IMR-90 (cell line): Measurements from ENCODE around the gene SYTL3. TPM values are rescaled to one million over a fixed set of nuclear protein-coding genes. Genes with fewer than 3 reads are reported as not detected.

Experiments used
- ATAC-seq: fragments of 200-7000 bp; cut with Tn5 transposase; 2 replicates; pipeline ENCODE4 v1.9.1; 2020; ENCODE audit warnings: low read depth, mild to moderate bottlenecking, moderate library complexity
- BruUV-seq: library from RNA; stranded (reverse); fragments of 400-500 nt; replicated peaks from 2 replicates; lab custom pipeline; 2021; lab: Mats Ljungman, UMichigan
- CTCF ChIA-PET: fragments of 300-600 bp; formaldehyde crosslinking; extraction: SDS; loops from one replicate; lab custom pipeline; 2021; ENCODE audit warnings: antibody characterized with exemption; lab: Yijun Ruan, JAX
- POLR2A ChIA-PET: fragments of 300-600 bp; sonication (Branson Sonifier 250); formaldehyde crosslinking; loops from one replicate; lab custom pipeline; 2022; ENCODE audit warnings: antibody characterized with exemption; ENCODE audit not compliant: unreplicated experiment; lab: Charles Lee
- DNase-seq: peaks from one replicate; pipeline ENCODE4 v3.0.0; 2013
- H2AFZ ChIP-seq: replicated peaks from 2 replicates; pipeline ENCODE3; 2013; ENCODE audit warnings: low read length, mild to moderate bottlenecking; ENCODE audit not compliant: poor library complexity
- H2AK5ac ChIP-seq: 2 replicates; pipeline ENCODE4 v1.6.1; 2013; ENCODE audit warnings: low read depth, low read length, inconsistent platforms
- H2AK9ac ChIP-seq: replicated peaks from 2 replicates; pipeline ENCODE3; 2013; ENCODE audit warnings: mild to moderate bottlenecking, low read depth, low read length, moderate library complexity; ENCODE audit not compliant: poor library complexity
- H2BK120ac ChIP-seq: 2 replicates; pipeline ENCODE4 v1.6.1; 2013; ENCODE audit warnings: low read depth, low read length, inconsistent platforms
- H2BK15ac ChIP-seq: 3 replicates; pipeline ENCODE4 v1.6.1; 2013; ENCODE audit warnings: low read depth, low read length, inconsistent platforms
- H2BK20ac ChIP-seq: 2 replicates; pipeline ENCODE4 v1.6.1; 2013; ENCODE audit warnings: low read depth, mild to moderate bottlenecking, inconsistent platforms, low read length, moderate library complexity
- H2BK5ac ChIP-seq: 2 replicates; pipeline ENCODE4 v1.6.1; 2013; ENCODE audit warnings: mild to moderate bottlenecking, low read depth, low read length, inconsistent platforms; ENCODE audit not compliant: poor library complexity, severe bottlenecking
- H3K14ac ChIP-seq: replicated peaks from 2 replicates; pipeline ENCODE4 v1.6.1; 2013; ENCODE audit warnings: low read depth, low read length, inconsistent platforms
- H3K18ac ChIP-seq: 2 replicates; pipeline ENCODE4 v1.6.1; 2013; ENCODE audit warnings: low read depth, low read length, control low read depth
- H3K23ac ChIP-seq: 2 replicates; pipeline ENCODE4 v1.6.1; 2013; ENCODE audit warnings: low read depth, low read length, inconsistent platforms
- H3K27ac ChIP-seq: 2 replicates; pipeline ENCODE4 v1.5.1; 2013; ENCODE audit warnings: mild to moderate bottlenecking, control low read depth, low read length; ENCODE audit not compliant: insufficient read depth
- H3K27me3 ChIP-seq: 2 replicates; pipeline ENCODE4 v1.6.1; 2013; ENCODE audit warnings: low read length; ENCODE audit not compliant: control insufficient read depth, insufficient read depth
- H3K36me3 ChIP-seq: 2 replicates; pipeline ENCODE4 v1.6.1; 2013; ENCODE audit warnings: low read length, mixed read lengths; ENCODE audit not compliant: control insufficient read depth, insufficient read depth
- H3K4ac ChIP-seq: 2 replicates; pipeline ENCODE4 v1.6.1; 2013; ENCODE audit warnings: low read depth, low read length, inconsistent platforms
- H3K4me1 ChIP-seq: 2 replicates; pipeline ENCODE4 v1.6.1; 2013; ENCODE audit warnings: low read length, mixed read lengths; ENCODE audit not compliant: control insufficient read depth, insufficient read depth
- H3K4me2 ChIP-seq: 2 replicates; pipeline ENCODE4 v1.6.1; 2013; ENCODE audit warnings: low read depth, mild to moderate bottlenecking, control low read depth, low read length, moderate library complexity
- H3K4me3 ChIP-seq: 2 replicates; pipeline ENCODE4 v1.5.1; 2013; ENCODE audit warnings: low read depth, mild to moderate bottlenecking, control low read depth, low read length, moderate library complexity; ENCODE audit not compliant: insufficient read depth
- H3K56ac ChIP-seq: 2 replicates; pipeline ENCODE4 v1.6.1; 2013; ENCODE audit warnings: low read length, inconsistent platforms; ENCODE audit not compliant: insufficient read depth; ENCODE audit errors: extremely low read depth
- H3K79me1 ChIP-seq, 2 experiments: 2 replicates each; pipeline ENCODE4 v1.6.1; 2013; ENCODE audit warnings: low read length in 2 of 2, inconsistent platforms in 1 of 2, low read depth in 1 of 2
- H3K9ac ChIP-seq: 2 replicates; pipeline ENCODE4 v1.6.1; 2013; ENCODE audit warnings: low read depth, low read length, control low read depth
- H3K9me1 ChIP-seq: 2 replicates; pipeline ENCODE4 v1.6.1; 2013; ENCODE audit warnings: low read length, inconsistent platforms; ENCODE audit not compliant: insufficient read depth
- H3K9me3 ChIP-seq: 2 replicates; pipeline ENCODE4 v1.6.1; 2013; ENCODE audit warnings: low read length; ENCODE audit not compliant: control insufficient read depth, insufficient read depth
- H4K20me1 ChIP-seq: 2 replicates; pipeline ENCODE4 v1.6.1; 2013; ENCODE audit warnings: low read length, inconsistent platforms; ENCODE audit not compliant: insufficient read depth
- H4K5ac ChIP-seq: 2 replicates; pipeline ENCODE4 v1.6.1; 2013; ENCODE audit warnings: mild to moderate bottlenecking, low read depth, low read length, control low read depth
- H4K8ac ChIP-seq, 2 experiments: 2 replicates each; pipeline ENCODE4 v1.6.1; 2013; ENCODE audit warnings: low read depth in 2 of 2, low read length in 2 of 2, control low read depth in 1 of 2, inconsistent platforms in 1 of 2
- H4K91ac ChIP-seq: 2 replicates; pipeline ENCODE4 v1.6.1; 2013; ENCODE audit warnings: low read depth, low read length, inconsistent platforms; ENCODE audit not compliant: insufficient read depth
- CEBPB ChIP-seq: IDR thresholded peaks from 2 replicates; pipeline ENCODE4 v1.6.1; 2012; ENCODE audit warnings: low read depth, low read length, improper control_type of control experiment
- CHD1 ChIP-seq: IDR thresholded peaks from 2 replicates; pipeline ENCODE4 v1.6.1; 2012; ENCODE audit warnings: low read depth, low read length, improper control_type of control experiment
- FOS ChIP-seq: fragments of 150-350 bp; IDR thresholded peaks from 2 replicates; pipeline ENCODE4 v1.6.1; 2016; ENCODE audit warnings: low read depth, low read length
- MAFK ChIP-seq: IDR thresholded peaks from 2 replicates; pipeline ENCODE4 v1.6.1; 2012; ENCODE audit warnings: low read depth, low read length, improper control_type of control experiment
- MXI1 ChIP-seq: IDR thresholded peaks from 2 replicates; pipeline ENCODE4 v1.6.1; 2012; ENCODE audit warnings: low read depth, mild to moderate bottlenecking, low read length, moderate library complexity, borderline replicate concordance
- NFE2L2 ChIP-seq: fragments of 150-350 bp; IDR thresholded peaks from 2 replicates; pipeline ENCODE4 v1.6.1; 2016; ENCODE audit warnings: low read depth, mild to moderate bottlenecking, low read length
- POLR2A ChIP-seq: IDR thresholded peaks from 2 replicates; pipeline ENCODE4 v1.6.1; 2012; ENCODE audit warnings: mild to moderate bottlenecking, low read depth, low read length
- RAD21 ChIP-seq: IDR thresholded peaks from 2 replicates; pipeline ENCODE4 v1.6.1; 2012; ENCODE audit warnings: low read length, improper control_type of control experiment
- RCOR1 ChIP-seq: IDR thresholded peaks from 2 replicates; pipeline ENCODE4 v1.6.1; 2012; ENCODE audit warnings: mild to moderate bottlenecking, low read length, improper control_type of control experiment; ENCODE audit not compliant: insufficient replicate concordance
- RFX5 ChIP-seq: IDR thresholded peaks from 2 replicates; pipeline ENCODE4 v1.8.0; 2012; ENCODE audit warnings: low read depth, mild to moderate bottlenecking, low read length, moderate library complexity
- SMC3 ChIP-seq: fragments of 150-350 bp; IDR thresholded peaks from 2 replicates; pipeline ENCODE4 v1.6.1; 2016; ENCODE audit warnings: low read depth, mild to moderate bottlenecking, antibody characterized with exemption, low read length, moderate library complexity
- WGBS, 2 experiments: methylation state at CpG; one replicate each; pipeline versions ENCODE4 v1.1.5 to v1.1.7; 2013; ENCODE audit warnings: missing lambda C conversion rate in 2 of 2; ENCODE audit not compliant: insufficient read length in 1 of 2; ENCODE audit errors: extremely low coverage in 2 of 2; 5-methylcytosine and 5-hydroxymethylcytosine counted together
- dilution Hi-C: fragments of 300-500 bp; cut with HindIII; formaldehyde crosslinking; loops from one replicate; pipeline ENCODE4 v1.14.3; 2018; ENCODE audit warnings: low sequenced_read_pairs; ENCODE audit not compliant: unreplicated experiment
- in situ Hi-C: fragments of 300-500 bp; cut with MboI; formaldehyde crosslinking; loops from 3 replicates; pipeline ENCODE4 v1.14.3; 2019; ENCODE audit warnings: low sequenced_read_pairs, inconsistent platforms, mixed read lengths
- intact Hi-C: fragments of 100-400 bp; cut with micrococcal nuclease; formaldehyde crosslinking; loops from 2 replicates; pipeline ENCODE4 v1.10.0; 2022
- polyA plus RNA-seq, 3 experiments: library from polyadenylated mRNA; depleted of rRNA; stranded (reverse); fragments of >200 nt; gene quantifications; 2 replicates each; pipeline ENCODE4 v1.2.3, GENCODE V29; 2012; ENCODE audit warnings: low replicate concordance in 1 of 3
- total RNA-seq: library from RNA; depleted of rRNA; stranded (reverse); fragments of >200 nt; gene quantifications from 2 replicates; pipeline ENCODE4 v1.2.3, GENCODE V29; 2012
- TF ChIP-seq, protein P1 (sequence below): fragments of 150-350 bp; IDR thresholded peaks from 2 replicates; pipeline ENCODE4 v1.6.1; 2016; ENCODE audit warnings: low read depth, mild to moderate bottlenecking, low read length, moderate library complexity, borderline replicate concordance
- TF ChIP-seq, protein P2 (sequence below): fragments of 150-350 bp; IDR thresholded peaks from 2 replicates; pipeline ENCODE4 v1.6.1; 2017; ENCODE audit warnings: mild to moderate bottlenecking, antibody characterized with exemption, low read length, low read depth

The SYTL3 gene
- total and polyA plus RNA-seq, 2 of the 4 experiments (the other 2 are of a cell fraction): 2.9 to 4.3 TPM

DNA sequence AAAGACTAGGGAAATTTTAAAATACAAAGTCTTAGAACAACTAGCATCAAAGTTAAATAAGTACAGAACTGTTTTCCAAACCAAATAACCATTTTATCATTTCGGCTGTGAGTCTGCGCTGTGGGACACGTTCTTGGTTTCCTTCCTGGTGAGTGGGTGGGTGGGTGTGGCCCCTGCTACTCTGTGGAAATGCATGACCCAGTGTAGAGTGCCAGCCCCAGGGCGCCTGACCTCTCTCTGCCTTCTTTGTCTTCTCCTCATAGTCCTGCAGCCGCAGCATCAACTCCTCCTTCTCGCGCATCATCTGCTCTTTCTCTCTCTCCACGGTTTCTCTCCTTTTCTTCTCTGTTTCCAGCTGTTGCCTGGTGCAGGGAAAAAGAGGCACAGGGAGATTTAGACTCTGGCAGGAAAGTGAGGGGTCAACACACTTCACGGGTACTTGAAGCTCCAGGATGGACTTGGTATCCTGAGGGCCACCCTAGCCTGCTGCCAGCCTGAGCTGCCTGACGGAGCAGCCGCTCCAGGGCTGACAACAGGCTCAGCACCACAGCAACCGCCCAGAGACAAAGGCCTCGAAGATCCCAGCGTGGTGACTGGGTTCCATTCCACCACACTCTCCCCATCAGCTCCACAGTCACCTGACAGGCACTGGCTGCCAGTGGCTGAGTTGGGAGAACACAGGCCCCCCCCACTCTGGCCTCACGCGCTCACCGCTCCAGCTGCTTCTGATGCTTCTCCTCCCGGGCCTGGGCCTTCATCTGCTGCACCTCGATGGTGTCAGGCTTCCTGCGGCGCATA lies 120.9 kb downstream of the SYTL3 start (continued):
- no peak for TF ChIP-seq FOS

DNA sequence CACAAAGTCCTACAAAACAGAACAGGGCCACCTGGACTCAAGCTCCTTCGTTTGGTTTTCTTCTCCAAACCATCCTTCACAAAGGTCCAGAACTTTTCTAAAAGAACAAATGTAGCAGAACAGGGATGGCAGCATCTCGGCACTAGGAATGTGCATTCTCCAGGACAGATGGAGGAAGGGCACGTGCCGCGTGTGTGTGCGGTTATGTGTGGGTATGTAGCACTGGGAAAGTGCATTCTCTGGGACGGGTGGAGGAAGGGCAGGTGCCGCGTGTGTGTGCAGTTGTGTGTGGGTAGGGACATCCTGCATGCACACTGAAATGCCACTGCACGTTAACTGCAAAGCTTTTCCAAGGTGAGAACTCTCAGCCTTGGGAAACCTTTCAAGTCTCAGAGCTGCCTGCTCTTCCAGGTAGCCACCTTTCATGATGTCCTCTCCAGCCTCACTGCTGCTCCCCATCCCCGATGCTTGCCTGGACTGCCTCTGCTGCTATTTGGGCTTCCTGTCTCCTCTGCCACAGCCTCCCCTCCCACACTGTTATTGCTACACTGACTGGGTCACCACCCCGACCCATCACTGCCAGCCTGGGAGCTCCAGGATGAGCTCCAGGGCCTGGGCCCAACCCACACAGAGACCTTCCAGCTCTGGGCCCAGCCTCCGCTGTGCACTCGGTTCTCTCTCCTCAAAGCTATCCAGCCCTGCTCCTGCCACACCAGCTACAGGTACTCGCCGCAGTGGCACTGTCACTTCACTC lies 121.7 kb downstream of the SYTL3 start:
- Histone ChIP-seq H3K14ac (no peak overlapping the region), H4K91ac (no peak overlapping the region), H3K4me2 (no peak overlapping the region), H3K79me1 (peaks cover 5 to 12% of the 10 kb centered on the region in 2 experiments), H4K5ac (no peak overlapping the region), H3K27ac (no peak overlapping the region), H2BK15ac (no peak overlapping the region), H3K4me3 (no peak overlapping the region), H2AK9ac (no peak overlapping the region), H3K4me1 (no peaks in the 10 kb centered on the region), H2BK120ac (no peak overlapping the region), H2AK5ac (no peak overlapping the region), H4K8ac (no peak overlapping the region), H3K4ac (no peak overlapping the region), H2AFZ (no peak overlapping the region), H3K23ac (no peak overlapping the region), H3K9ac (no peak overlapping the region), H3K9me3 (no peaks in the 10 kb centered on the region), H3K36me3 (peaks cover 70% of the 10 kb centered on the region), H4K20me1 (no peaks in the 10 kb centered on the region), H3K27me3 (no peaks in the 10 kb centered on the region), H3K18ac (no peak overlapping the region), H2BK20ac (no peak overlapping the region), H3K9me1 (peaks cover 7% of the 10 kb centered on the region; the same call in 1 of the 2 replicates), H2BK5ac (no peak overlapping the region), H3K56ac (no peak overlapping the region)
- in situ Hi-C loops (no loop called here), dilution Hi-C loops (no loop called here), intact Hi-C loops (no loop called here)
- ChIA-PET POLR2A (no interaction called here), CTCF (interaction anchor here (0.5 to 1.0 kb wide), 2 partner anchors 34 to 109 kb away, joined by 3 read pairs; no protein-coding TSS in a partner anchor)
- BruUV-seq: no TSS peak
- WGBS, 2 experiments: 90% methylated on average over 7 of the region's 16 CpGs; no CpG with 5 or more reads in 1 of the 2 experiments
- ATAC-seq: no peak
- DNase-seq: no peak
- TF ChIP-seq MXI1 (no peak), NFE2L2 (no peak), SMC3 (no peak), POLR2A (no peak), FOS (no peak), RCOR1 (no peak), RAD21 (no peak), MAFK (no peak), CEBPB (no peak), RFX5 (no peak), CHD1 (no peak)
- TF ChIP-seq, protein P1, sequence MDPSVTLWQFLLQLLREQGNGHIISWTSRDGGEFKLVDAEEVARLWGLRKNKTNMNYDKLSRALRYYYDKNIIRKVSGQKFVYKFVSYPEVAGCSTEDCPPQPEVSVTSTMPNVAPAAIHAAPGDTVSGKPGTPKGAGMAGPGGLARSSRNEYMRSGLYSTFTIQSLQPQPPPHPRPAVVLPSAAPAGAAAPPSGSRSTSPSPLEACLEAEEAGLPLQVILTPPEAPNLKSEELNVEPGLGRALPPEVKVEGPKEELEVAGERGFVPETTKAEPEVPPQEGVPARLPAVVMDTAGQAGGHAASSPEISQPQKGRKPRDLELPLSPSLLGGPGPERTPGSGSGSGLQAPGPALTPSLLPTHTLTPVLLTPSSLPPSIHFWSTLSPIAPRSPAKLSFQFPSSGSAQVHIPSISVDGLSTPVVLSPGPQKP: no peak
- TF ChIP-seq, protein P2, sequence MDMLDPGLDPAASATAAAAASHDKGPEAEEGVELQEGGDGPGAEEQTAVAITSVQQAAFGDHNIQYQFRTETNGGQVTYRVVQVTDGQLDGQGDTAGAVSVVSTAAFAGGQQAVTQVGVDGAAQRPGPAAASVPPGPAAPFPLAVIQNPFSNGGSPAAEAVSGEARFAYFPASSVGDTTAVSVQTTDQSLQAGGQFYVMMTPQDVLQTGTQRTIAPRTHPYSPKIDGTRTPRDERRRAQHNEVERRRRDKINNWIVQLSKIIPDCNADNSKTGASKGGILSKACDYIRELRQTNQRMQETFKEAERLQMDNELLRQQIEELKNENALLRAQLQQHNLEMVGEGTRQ: no peak
